Coronary artery (tissue), 2 donors: ENCODE measurements around the gene EVI5.
A peak's percentile ranks its signal among the peaks of the same experiment; 100 is the strongest.

Source experiments
- DNase-seq: peaks from one replicate; pipeline ENCODE4 v3.0.0-alpha.2; 2017; ENCODE audit warnings: low spot score
- H3K27ac ChIP-seq, 2 donors: fragments of 200-600 bp; sonication (generic); one replicate each; pipeline ENCODE4 v1.5.1; 2016 to 2019
- H3K4me3 ChIP-seq: fragments of 200-600 bp; sonication (generic); 2 replicates; pipeline ENCODE4 v1.5.1; 2016; ENCODE audit warnings: mild to moderate bottlenecking, moderate library complexity
- CTCF ChIP-seq: fragments of 200-600 bp; sonication (generic); IDR thresholded peaks from one replicate; pipeline ENCODE4 v1.5.1; 2019; ENCODE audit warnings: antibody characterized with exemption

The EVI5 gene

GRCh38 chr1:92495392-92496063 is 289.4 kb downstream of the EVI5 start:
- H3K4me3 ChIP-seq, result no peak overlapping the region
- DNase-seq, result no peak
- no peak for TF ChIP-seq CTCF
- no peak overlapping the region for H3K27ac ChIP-seq

GRCh38 chr1:92494485-92495141 is 290.3 kb downstream of the EVI5 start:
- TF ChIP-seq CTCF, result no peak

GRCh38 chr1:92493139-92493538 is 291.8 kb downstream of the EVI5 start:
- no peak for TF ChIP-seq CTCF

More at GRCh38 chr1:92494485-92495141, 290.3 kb downstream of the EVI5 start:
- H3K27ac ChIP-seq, result no peak overlapping the region
- no peak for DNase-seq
- no peak overlapping the region for H3K4me3 ChIP-seq

GRCh38 chr1:92488832-92489231 is 296.1 kb downstream of the EVI5 start:
- no peak for TF ChIP-seq CTCF
- DNase-seq, result no peak
- H3K27ac ChIP-seq, result no peak overlapping the region
- no peak overlapping the region for H3K4me3 ChIP-seq

More at GRCh38 chr1:92493139-92493538, 291.8 kb downstream of the EVI5 start:
- DNase-seq, result no peak
- Histone ChIP-seq H3K4me3 (no peak overlapping the region), H3K27ac (no peak overlapping the region)

GRCh38 chr1:92488416-92488815 is 296.5 kb downstream of the EVI5 start:
- no peak overlapping the region for H3K27ac ChIP-seq
- DNase-seq, result no peak
- no peak for TF ChIP-seq CTCF
- no peak overlapping the region for H3K4me3 ChIP-seq

- no peak for TF ChIP-seq CTCF
- no peak for DNase-seq
- Histone ChIP-seq H3K4me3 (peak overlapping the region; percentile 72), H3K27ac (no peak overlapping the region)
Measured at GRCh38 chr1:92487078-92487605, 297.8 kb downstream of the EVI5 start.
